Keratinocyte (primary cell): Measurements from ENCODE around the gene AIDA. TPM values are rescaled to one million over a fixed set of nuclear protein-coding genes. Genes with fewer than 3 reads are reported as not detected.

Experiments
- DNase-seq: peaks from one replicate; pipeline ENCODE4 v3.0.0-alpha.2; 2011; ENCODE audit warnings: low read depth, missing footprints, low spot score
- FAIRE-seq: peaks from 2 replicates; lab custom pipeline; 2011; peaks lifted over from hg19 to GRCh38; lab: Jason Lieb, UNC
- H2AFZ ChIP-seq: 2 replicates; pipeline ENCODE4 v1.6.0; 2012; ENCODE audit warnings: low read length, control low read depth, inconsistent platforms; ENCODE audit not compliant: control insufficient read depth
- H3K27ac ChIP-seq: 2 replicates; pipeline ENCODE4 v1.5.1; 2011; ENCODE audit warnings: low read length; ENCODE audit not compliant: control insufficient read depth, insufficient read depth
- H3K27me3 ChIP-seq: 3 replicates; pipeline ENCODE4 v1.6.0; 2011; ENCODE audit warnings: low read length; ENCODE audit not compliant: control insufficient read depth, insufficient read depth; ENCODE audit errors: extremely low read depth
- H3K36me3 ChIP-seq, 2 experiments: 2 replicates in 1 of 2; 3 replicates in 1 of 2; pipeline ENCODE4 v1.5.1; 2011; ENCODE audit warnings: low read length in 2 of 2, mild to moderate bottlenecking in 1 of 2; ENCODE audit not compliant: control insufficient read depth in 2 of 2, insufficient read depth in 2 of 2; ENCODE audit errors: extremely low read depth in 1 of 2
- H3K4me1 ChIP-seq: 3 replicates; pipeline ENCODE4 v1.5.1; 2011; ENCODE audit warnings: low read length; ENCODE audit not compliant: control insufficient read depth, insufficient read depth; ENCODE audit errors: extremely low read depth
- H3K4me2 ChIP-seq: 3 replicates; pipeline ENCODE4 v1.6.0; 2011; ENCODE audit warnings: low read depth, low read length; ENCODE audit not compliant: control insufficient read depth, insufficient read depth; ENCODE audit errors: extremely low read depth
- H3K4me3 ChIP-seq, 3 experiments: fragments of 200-600 bp in 1 of 3; sonication (generic) in 1 of 3; 2 replicates in 2 of 3; 3 replicates in 1 of 3; pipeline ENCODE4 v1.5.1; 2011 to 2016; ENCODE audit warnings: low read length in 3 of 3, mild to moderate bottlenecking in 3 of 3, control low read depth in 2 of 3, inconsistent platforms in 1 of 3, low read depth in 1 of 3, mixed read lengths in 1 of 3, mixed run types in 1 of 3, moderate library complexity in 1 of 3; ENCODE audit not compliant: control insufficient read depth in 2 of 3, insufficient read depth in 2 of 3; ENCODE audit errors: extremely low read depth in 1 of 3
- H3K79me2 ChIP-seq: 2 replicates; pipeline ENCODE4 v1.6.0; 2012; ENCODE audit warnings: low read length; ENCODE audit not compliant: control insufficient read depth, insufficient read depth
- H3K9ac ChIP-seq: 3 replicates; pipeline ENCODE4 v1.6.0; 2011; ENCODE audit warnings: low read length; ENCODE audit not compliant: control insufficient read depth, insufficient read depth; ENCODE audit errors: extremely low read depth
- H3K9me1 ChIP-seq: 3 replicates; pipeline ENCODE4 v1.6.0; 2011; ENCODE audit warnings: low read length; ENCODE audit not compliant: control insufficient read depth, insufficient read depth; ENCODE audit errors: extremely low read depth
- H3K9me3 ChIP-seq: 2 replicates; pipeline ENCODE4 v1.5.1; 2012; ENCODE audit warnings: low read depth, low read length; ENCODE audit not compliant: control insufficient read depth
- H4K20me1 ChIP-seq: 3 replicates; pipeline ENCODE4 v1.6.0; 2011; ENCODE audit warnings: low read length; ENCODE audit not compliant: control insufficient read depth, insufficient read depth; ENCODE audit errors: extremely low read depth
- EZH2 ChIP-seq: IDR thresholded peaks from one replicate; pipeline ENCODE4 v1.6.1; 2012; ENCODE audit warnings: inconsistent platforms, mild to moderate bottlenecking, low read length, moderate library complexity
- dilution Hi-C: fragments of 300-500 bp; cut with MboI; formaldehyde crosslinking; loops from one replicate; pipeline ENCODE4 v1.7.0; 2020; ENCODE audit warnings: low sequenced_read_pairs; ENCODE audit not compliant: extremely low pct_ligation_motif_present
- polyA plus RNA-seq, 5 experiments: library from polyadenylated mRNA; depleted of rRNA in 3 of 5; stranded (reverse) in 3 of 5; stranded (forward) in 1 of 5; unstranded in 1 of 5; fragments of >200 nt; gene quantifications; 1 replicate in 1 of 5; 2 replicates in 3 of 5; 3 replicates in 1 of 5; pipeline versions ENCODE4 v1.2.1 to v1.2.3, GENCODE V29; 2011 to 2012; ENCODE audit warnings: missing spikeins in 2 of 5, low read depth in 1 of 5, low replicate concordance in 1 of 5
- TF ChIP-seq, protein P1 (sequence below), 3 experiments: IDR thresholded peaks in 1 of 3; conservative IDR thresholded peaks in 1 of 3; optimal IDR thresholded peaks in 1 of 3; 2 replicates in 2 of 3; 3 replicates in 1 of 3; pipeline versions ENCODE3 to v1.5.1; 2011; ENCODE audit warnings: low read length in 3 of 3, mild to moderate bottlenecking in 3 of 3, moderate library complexity in 2 of 3, control low read depth in 1 of 3, inconsistent platforms in 1 of 3; ENCODE audit not compliant: insufficient read depth in 2 of 3; ENCODE audit errors: extremely low read depth in 1 of 3

Gene AIDA
- polyA plus RNA-seq, 1 donor (not counting 4 experiments of a cell fraction or from before 2014, with no cell fraction given) = 86.8 TPM

GRCh38 chr1:222706815-222707214 is 5.5 kb downstream of the AIDA start:
- H3K9me3 ChIP-seq = no peaks in the 10 kb centered on the region
- FAIRE-seq = no peak
- no peak overlapping the region for H3K4me3 ChIP-seq
- no peaks in the 10 kb centered on the region for H3K9me1 ChIP-seq
- H3K27ac ChIP-seq = no peak overlapping the region
- H4K20me1 ChIP-seq = no peaks in the 10 kb centered on the region
- TF ChIP-seq EZH2 = no peak
- TF ChIP-seq, protein P1, sequence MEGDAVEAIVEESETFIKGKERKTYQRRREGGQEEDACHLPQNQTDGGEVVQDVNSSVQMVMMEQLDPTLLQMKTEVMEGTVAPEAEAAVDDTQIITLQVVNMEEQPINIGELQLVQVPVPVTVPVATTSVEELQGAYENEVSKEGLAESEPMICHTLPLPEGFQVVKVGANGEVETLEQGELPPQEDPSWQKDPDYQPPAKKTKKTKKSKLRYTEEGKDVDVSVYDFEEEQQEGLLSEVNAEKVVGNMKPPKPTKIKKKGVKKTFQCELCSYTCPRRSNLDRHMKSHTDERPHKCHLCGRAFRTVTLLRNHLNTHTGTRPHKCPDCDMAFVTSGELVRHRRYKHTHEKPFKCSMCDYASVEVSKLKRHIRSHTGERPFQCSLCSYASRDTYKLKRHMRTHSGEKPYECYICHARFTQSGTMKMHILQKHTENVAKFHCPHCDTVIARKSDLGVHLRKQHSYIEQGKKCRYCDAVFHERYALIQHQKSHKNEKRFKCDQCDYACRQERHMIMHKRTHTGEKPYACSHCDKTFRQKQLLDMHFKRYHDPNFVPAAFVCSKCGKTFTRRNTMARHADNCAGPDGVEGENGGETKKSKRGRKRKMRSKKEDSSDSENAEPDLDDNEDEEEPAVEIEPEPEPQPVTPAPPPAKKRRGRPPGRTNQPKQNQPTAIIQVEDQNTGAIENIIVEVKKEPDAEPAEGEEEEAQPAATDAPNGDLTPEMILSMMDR (optimal IDR thresholded peaks at IDR 0.05 in 1 of 3, IDR thresholded peaks at IDR 0.05 in 1 of 3, conservative IDR thresholded peaks at IDR 0.05 in 1 of 3; ENCODE audit: extremely low read depth in 1 of 3, insufficient read depth in 2 of 3, low read length in 3 of 3) = peak in 1 of 3 experiments; percentile 10
- no peak for DNase-seq
- H3K4me1 ChIP-seq = peaks cover 11% of the 10 kb centered on the region
- H3K9ac ChIP-seq = no peak overlapping the region
- peaks cover 2 to 9% of the 10 kb centered on the region in 2 experiments for H3K36me3 ChIP-seq
- H3K27me3 ChIP-seq = no peaks in the 10 kb centered on the region
- dilution Hi-C loops = no loop called here
- H3K4me2 ChIP-seq = no peak overlapping the region
- peaks cover 75% of the 10 kb centered on the region for H3K79me2 ChIP-seq
- H2AFZ ChIP-seq = no peak overlapping the region

- no peaks in the 10 kb centered on the region for H4K20me1 ChIP-seq
- no peak overlapping the region for H2AFZ ChIP-seq
- no peaks in the 10 kb centered on the region for H3K27me3 ChIP-seq
- H3K4me3 ChIP-seq = no peak overlapping the region
- no peaks in the 10 kb centered on the region for H3K9me3 ChIP-seq
- peaks cover 2 to 11% of the 10 kb centered on the region in 2 experiments for H3K36me3 ChIP-seq
- H3K9me1 ChIP-seq = no peaks in the 10 kb centered on the region
- FAIRE-seq (no peak), DNase-seq (no peak)
- no peak overlapping the region for H3K4me2 ChIP-seq
- dilution Hi-C loops = no loop called here
- H3K79me2 ChIP-seq = peaks cover 58% of the 10 kb centered on the region
- no peak for TF ChIP-seq EZH2
- TF ChIP-seq, protein P1 (optimal IDR thresholded peaks at IDR 0.05 in 1 of 3, IDR thresholded peaks at IDR 0.05 in 1 of 3, conservative IDR thresholded peaks at IDR 0.05 in 1 of 3; ENCODE audit: extremely low read depth in 1 of 3, insufficient read depth in 2 of 3, low read length in 3 of 3) = no peak
- H3K27ac ChIP-seq = no peak overlapping the region
- H3K4me1 ChIP-seq = no peaks in the 10 kb centered on the region
- no peak overlapping the region for H3K9ac ChIP-seq
Observed at GRCh38 chr1:222704260-222704659, 8.0 kb downstream of the AIDA start.
